ENCODE measurements around the gene TSKS. TPM values are rescaled to one million over a fixed set of nuclear protein-coding genes. Genes with fewer than 3 reads are reported as not detected.

Gene TSKS
- total RNA-seq, 1 experiment from 2014 or later, result 0.76 TPM

DNA sequence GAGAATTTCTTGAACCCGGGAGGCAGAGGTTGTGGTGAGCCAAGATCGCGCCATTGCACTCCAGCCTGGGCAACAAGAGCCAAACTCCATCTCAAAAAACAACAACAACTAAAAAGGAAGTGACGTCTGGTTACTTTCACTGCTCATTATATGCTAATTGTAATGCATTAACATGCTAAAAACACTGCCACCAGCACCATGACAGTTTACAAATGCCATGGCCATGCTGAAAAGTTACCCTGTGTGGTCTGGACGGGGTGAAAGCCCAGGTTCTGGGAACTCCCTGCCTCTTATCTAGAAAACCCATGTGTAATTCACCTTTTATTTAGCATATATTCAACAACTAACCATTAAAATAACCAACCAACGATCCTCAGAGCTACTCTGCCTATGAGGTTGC is 44.1 kb downstream of the TSKS start:
- ChIA-PET RAD21 (ENCODE audit: low non-redundant PET in 1 of 2, low total read pairs in 2 of 2, uncharacterized antibody in 2 of 2, unreplicated experiment in 2 of 2) (no interaction called here), CTCF (no interaction called here), POLR2A (interaction anchor here (1.6 kb wide), 1 partner anchor 158 kb away, joined by 3 read pairs; the partner anchor contains the start of gene AKT1S1)
- Histone ChIP-seq H3K79me2 (ENCODE audit: insufficient read depth, low read length) (no peaks in the 10 kb centered on the region), H3K9me2 (ENCODE audit: insufficient read depth) (no peaks in the 10 kb centered on the region), H3K27me3 (ENCODE audit: insufficient read depth, low read length) (no peaks in the 10 kb centered on the region), H3K4me1 (ENCODE audit: control insufficient read depth in 1 of 2, insufficient read depth in 2 of 2, low read length in 2 of 2) (peaks cover 0 to 24% of the 10 kb centered on the region in 2 experiments; a peak in 3 of 4 replicates), H2AFZ (ENCODE audit: low read depth, low read length, poor library complexity, severe bottlenecking) (no peak overlapping the region), H3K27ac (ENCODE audit: low read depth, low read length) (no peak overlapping the region), H3K4me2 (ENCODE audit: low read length) (no peak overlapping the region), H3K36me3 (ENCODE audit: control insufficient read depth in 1 of 2, insufficient read depth in 2 of 2, low read length in 2 of 2) (no peaks in the 10 kb centered on the region), H4K20me1 (ENCODE audit: insufficient read depth) (no peaks in the 10 kb centered on the region), H3K9ac (ENCODE audit: low read length) (no peak overlapping the region), H3K9me3 (ENCODE audit: control insufficient read depth in 1 of 2, insufficient read depth in 1 of 2, low read depth in 1 of 2, low read length in 2 of 2) (no peaks in the 10 kb centered on the region), H3K4me3 (replicated peaks in 1 of 2; ENCODE audit: low read depth in 1 of 2, low read length in 2 of 2) (no peak overlapping the region)
- no peak for ATAC-seq
- DNase-seq (ENCODE audit: low read depth, low spot score), result no peak
- TF ChIP-seq JUND (IDR thresholded peaks at IDR 0.05), result no peak
- TF ChIP-seq, protein P1, sequence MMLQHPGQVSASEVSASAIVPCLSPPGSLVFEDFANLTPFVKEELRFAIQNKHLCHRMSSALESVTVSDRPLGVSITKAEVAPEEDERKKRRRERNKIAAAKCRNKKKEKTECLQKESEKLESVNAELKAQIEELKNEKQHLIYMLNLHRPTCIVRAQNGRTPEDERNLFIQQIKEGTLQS (IDR thresholded peaks at IDR 0.05), result no peak
- TF ChIP-seq ZFX (IDR thresholded peaks at IDR 0.05), result no peak
- no peak for TF ChIP-seq YY1 (IDR thresholded peaks at IDR 0.05; ENCODE audit: extremely low read depth, insufficient replicate concordance, low read depth, low read length)
- TF ChIP-seq CEBPB (IDR thresholded peaks at IDR 0.05; ENCODE audit: low read depth), result no peak
- no TSS peak for BruUV-seq (replicated peaks)
- intact Hi-C loops (cut with micrococcal nuclease), result loop anchor here (1.0 kb wide), 1 partner anchor 47 kb away; no protein-coding TSS in a partner anchor

DNA sequence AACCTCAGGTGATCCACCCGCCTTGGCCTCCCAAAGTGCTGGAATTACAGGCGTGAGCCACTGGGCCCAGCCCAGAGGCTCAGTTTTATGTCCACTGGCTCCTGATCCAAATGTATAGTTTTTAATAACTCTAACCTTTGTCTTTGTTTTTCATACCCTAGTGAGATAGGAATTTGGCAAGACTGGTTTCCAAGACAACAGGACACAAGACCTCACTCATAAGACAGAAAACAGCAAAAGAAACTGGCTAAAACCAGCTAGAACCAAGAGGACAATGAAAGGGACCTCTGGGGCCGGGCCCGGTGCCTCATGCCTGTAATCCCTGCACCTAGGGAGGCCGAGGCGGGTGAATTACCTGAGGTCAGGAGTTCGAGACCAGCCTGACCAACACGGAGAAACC is 44.6 kb downstream of the TSKS start:
- DNase-seq (ENCODE audit: low read depth, low spot score) (no peak), ATAC-seq (no peak)
- CTCF ChIA-PET, result no interaction called here
- H3K4me1 ChIP-seq (ENCODE audit: control insufficient read depth in 1 of 2, insufficient read depth in 2 of 2, low read length in 2 of 2), result peaks cover 3 to 24% of the 10 kb centered on the region in 2 experiments
- H3K9me2 ChIP-seq (ENCODE audit: insufficient read depth), result no peaks in the 10 kb centered on the region
- RAD21 ChIA-PET (ENCODE audit: low non-redundant PET in 1 of 2, low total read pairs in 2 of 2, uncharacterized antibody in 2 of 2, unreplicated experiment in 2 of 2), result no interaction called here
- no peaks in the 10 kb centered on the region for H3K27me3 ChIP-seq (ENCODE audit: insufficient read depth, low read length)
- intact Hi-C loops (cut with micrococcal nuclease), result loop anchor here (1.0 kb wide), 1 partner anchor 48 kb away; no protein-coding TSS in a partner anchor
- H3K9me3 ChIP-seq (ENCODE audit: control insufficient read depth in 1 of 2, insufficient read depth in 1 of 2, low read depth in 1 of 2, low read length in 2 of 2), result no peaks in the 10 kb centered on the region
- TF ChIP-seq ELF1 (IDR thresholded peaks at IDR 0.05; ENCODE audit: borderline replicate concordance, low read depth) (no peak), JUND (IDR thresholded peaks at IDR 0.05) (no peak), EZH2 (IDR thresholded peaks at IDR 0.05) (no peak), YY1 (IDR thresholded peaks at IDR 0.05; ENCODE audit: extremely low read depth, insufficient replicate concordance, low read depth, low read length) (no peak), SP1 (IDR thresholded peaks at IDR 0.05; ENCODE audit: low read depth) (no peak), SRF (IDR thresholded peaks at IDR 0.05; ENCODE audit: low read depth) (no peak), EZH2phosphoT487 (IDR thresholded peaks at IDR 0.05; ENCODE audit: borderline replicate concordance) (no peak), SIN3A (IDR thresholded peaks at IDR 0.05; ENCODE audit: low read depth) (no peak)
- no peaks in the 10 kb centered on the region for H3K79me2 ChIP-seq (ENCODE audit: insufficient read depth, low read length)
- no peaks in the 10 kb centered on the region for H4K20me1 ChIP-seq (ENCODE audit: insufficient read depth)
- no peaks in the 10 kb centered on the region for H3K36me3 ChIP-seq (ENCODE audit: control insufficient read depth in 1 of 2, insufficient read depth in 2 of 2, low read length in 2 of 2)
- H3K4me2 ChIP-seq (ENCODE audit: low read length), result peak overlapping the region; percentile 88
- peak overlapping the region; percentile 62 to 87 for H3K4me3 ChIP-seq (replicated peaks in 1 of 2; ENCODE audit: low read depth in 1 of 2, low read length in 2 of 2)
- POLR2A ChIA-PET, result interaction anchor here (0.9 to 1.6 kb wide), 4 partner anchors 18 to 158 kb away, joined by 3 to 5 read pairs (median 4); partner anchors contain the start of genes AKT1S1, AP2A1 and PRMT1
- no TSS peak for BruUV-seq (replicated peaks)
- no peak overlapping the region for H2AFZ ChIP-seq (ENCODE audit: low read depth, low read length, poor library complexity, severe bottlenecking)
- H3K9ac ChIP-seq (ENCODE audit: low read length), result 0 out of 2 replicates have a peak overlapping the region, but pooled peaks have one; percentile 75
- H3K27ac ChIP-seq (ENCODE audit: low read depth, low read length), result peak overlapping the region; percentile 68
